Nephron (organoid): ENCODE results near the gene DSTN.
A peak's percentile ranks its signal among the peaks of the same experiment; 100 is the strongest.

Experiments used
- H3K27ac Mint-ChIP-seq, 3 experiments: 2 replicates each; pipeline ENCODE4 v1.8.0; 2020; ENCODE audit warnings: mixed read lengths in 3 of 3, mild to moderate bottlenecking in 2 of 3, moderate library complexity in 1 of 3
- H3K27me3 Mint-ChIP-seq: 2 replicates; pipeline ENCODE4 v1.8.0; 2021; ENCODE audit warnings: low read depth, mild to moderate bottlenecking, moderate library complexity, mixed read lengths
- H3K36me3 Mint-ChIP-seq: 2 replicates; pipeline ENCODE4 v1.8.0; 2020; ENCODE audit warnings: low read depth, mixed read lengths
- H3K4me1 Mint-ChIP-seq: 2 replicates; pipeline ENCODE4 v1.8.0; 2020; ENCODE audit warnings: mixed read lengths
- H3K4me3 Mint-ChIP-seq, 3 experiments: 2 replicates each; pipeline ENCODE4 v1.8.0; 2020; ENCODE audit warnings: mild to moderate bottlenecking in 3 of 3, mixed read lengths in 3 of 3, moderate library complexity in 2 of 3
- H3K9me3 Mint-ChIP-seq: 2 replicates; pipeline ENCODE4 v1.8.0; 2020; ENCODE audit warnings: mixed read lengths
- CTCF ChIP-seq, 3 experiments: fragments of 200-600 bp; sonication (generic); IDR thresholded peaks; one replicate each; pipeline ENCODE4 v1.5.0; 2021; ENCODE audit warnings: antibody characterized with exemption in 3 of 3; ENCODE audit not compliant: unreplicated experiment in 3 of 3

DSTN gene

GRCh38 chr20:17611540-17612286 is 41.8 kb downstream of the DSTN start:
- peak; percentile 32 to 44 (median 40) for TF ChIP-seq CTCF (IDR thresholded peaks at IDR 0.05; ENCODE audit: unreplicated experiment in 3 of 3)
- Mint-ChIP-seq H3K9me3 (no peaks in the 10 kb centered on the region), H3K4me3 (no peak overlapping the region), H3K36me3 (peaks cover 20% of the 10 kb centered on the region), H3K4me1 (peaks cover 14% of the 10 kb centered on the region), H3K27ac (peak overlapping the region in 1 of 3 experiments; percentile 85), H3K27me3 (no peaks in the 10 kb centered on the region)

GRCh38 chr20:17612287-17612991 is 42.6 kb downstream of the DSTN start:
- Mint-ChIP-seq H3K4me1 (peaks cover 14% of the 10 kb centered on the region), H3K36me3 (peaks cover 16% of the 10 kb centered on the region), H3K27me3 (no peaks in the 10 kb centered on the region), H3K4me3 (no peak overlapping the region), H3K9me3 (no peaks in the 10 kb centered on the region), H3K27ac (peak overlapping the region; percentile 20 to 85 (median 79))
- no peak for TF ChIP-seq CTCF (IDR thresholded peaks at IDR 0.05; ENCODE audit: unreplicated experiment in 3 of 3)

DNA sequence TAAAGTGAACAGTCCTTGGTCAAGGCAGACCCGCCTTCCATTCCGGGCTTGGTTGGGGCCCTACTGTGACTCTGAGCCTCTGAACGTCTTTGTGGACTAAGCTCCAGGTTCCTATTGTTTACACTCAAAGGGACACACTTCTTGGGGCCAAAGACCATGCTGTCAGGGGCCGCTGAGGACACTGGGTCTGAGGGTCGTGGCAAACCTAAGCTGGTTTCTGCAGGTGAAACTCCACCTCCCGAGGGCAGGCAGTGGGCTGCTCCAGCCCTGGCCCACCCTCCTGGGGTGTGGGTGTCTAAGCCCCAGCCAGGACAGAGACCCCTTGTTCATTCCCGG is 43.1 kb downstream of the DSTN start:
- H3K27ac Mint-ChIP-seq = peak overlapping the region; percentile 20 to 85 (median 79)
- H3K36me3 Mint-ChIP-seq = peaks cover 12% of the 10 kb centered on the region
- H3K4me3 Mint-ChIP-seq = no peak overlapping the region
- TF ChIP-seq CTCF (IDR thresholded peaks at IDR 0.05; ENCODE audit: unreplicated experiment in 3 of 3) = no peak
- H3K4me1 Mint-ChIP-seq = peaks cover 14% of the 10 kb centered on the region
- no peaks in the 10 kb centered on the region for H3K9me3 Mint-ChIP-seq
- no peaks in the 10 kb centered on the region for H3K27me3 Mint-ChIP-seq

DNA sequence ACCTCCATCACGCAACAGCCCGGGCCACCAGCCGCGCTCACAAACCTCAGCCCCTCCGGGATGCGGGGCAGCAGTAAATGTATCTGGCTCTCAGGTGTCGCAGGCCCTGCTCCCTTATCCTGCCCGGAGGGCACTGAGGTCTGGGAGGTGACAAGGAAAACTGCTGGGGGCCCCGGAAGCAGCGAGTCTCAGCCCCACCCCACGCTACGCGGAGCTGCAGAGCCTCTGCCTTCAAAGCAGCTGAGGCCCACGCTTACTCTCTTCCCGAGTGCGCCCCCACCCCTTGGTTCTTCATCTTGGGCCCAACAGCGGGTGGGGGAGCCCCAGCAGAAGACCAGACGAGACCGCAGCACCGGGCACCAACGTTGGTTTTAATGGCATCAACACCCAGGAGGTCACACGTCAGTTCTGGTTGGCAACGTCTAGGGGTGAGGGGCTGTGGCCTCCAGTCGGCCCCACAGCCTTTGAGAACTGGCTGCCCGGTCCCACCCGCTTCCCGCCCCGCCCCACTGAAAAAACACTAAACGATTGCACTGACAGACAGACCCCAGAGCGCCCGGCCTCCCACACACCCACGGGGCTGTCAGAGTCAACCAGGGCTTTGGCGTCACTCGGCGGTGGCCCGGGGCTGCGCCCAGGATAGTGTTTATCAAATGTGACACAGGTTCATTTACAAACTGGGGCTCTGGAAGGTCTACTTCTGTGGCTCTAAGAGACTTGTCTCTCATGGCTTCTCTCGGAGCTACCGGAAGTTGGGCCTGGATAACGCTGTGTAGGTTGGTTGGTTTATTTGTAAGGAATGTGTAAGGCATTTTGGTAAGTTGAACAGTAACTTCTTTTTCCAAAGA is 43.7 kb downstream of the DSTN start:
- no peak for TF ChIP-seq CTCF (IDR thresholded peaks at IDR 0.05; ENCODE audit: unreplicated experiment in 3 of 3)
- peaks cover 14% of the 10 kb centered on the region for H3K4me1 Mint-ChIP-seq
- no peaks in the 10 kb centered on the region for H3K27me3 Mint-ChIP-seq
- H3K27ac Mint-ChIP-seq = peak overlapping the region; percentile 79 to 94 (median 88)
- H3K36me3 Mint-ChIP-seq = peaks cover 13% of the 10 kb centered on the region
- H3K9me3 Mint-ChIP-seq = no peaks in the 10 kb centered on the region
- peak overlapping the region in 2 of 3 experiments; percentile 5 for H3K4me3 Mint-ChIP-seq

DNA sequence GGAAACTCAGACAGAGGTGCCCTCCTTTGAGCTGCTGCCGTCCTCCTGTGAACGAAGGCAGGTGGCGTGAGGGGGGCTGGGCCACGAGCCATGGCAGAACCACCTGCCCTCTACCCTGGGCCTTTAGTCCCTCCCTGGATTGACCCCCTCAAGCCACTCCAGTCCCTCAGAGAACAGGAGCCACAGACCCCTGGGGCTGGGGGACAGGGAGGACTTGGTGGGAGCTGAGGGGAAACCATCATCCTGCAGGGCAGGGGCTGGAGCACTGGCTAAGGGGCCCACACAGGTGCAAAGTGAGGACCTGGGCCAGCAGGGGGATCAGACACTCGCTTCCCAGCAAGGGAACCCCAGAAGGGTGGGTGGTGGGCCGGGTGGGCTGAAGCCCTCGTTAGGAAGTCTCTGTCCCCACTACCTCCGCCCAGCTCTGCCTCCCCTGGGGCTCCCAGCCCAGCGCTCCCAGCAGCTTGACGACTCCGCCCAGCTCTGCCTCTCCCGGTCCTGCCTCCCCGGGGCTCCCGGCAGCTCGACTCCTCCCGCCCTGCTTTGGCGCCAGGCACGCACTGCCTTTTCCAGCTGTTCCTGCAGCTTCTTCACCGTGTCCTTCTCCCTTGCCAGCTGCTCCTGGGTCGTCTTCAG is 44.4 kb downstream of the DSTN start:
- no peak for TF ChIP-seq CTCF (IDR thresholded peaks at IDR 0.05; ENCODE audit: unreplicated experiment in 3 of 3)
- Mint-ChIP-seq H3K36me3 (peaks cover 13% of the 10 kb centered on the region), H3K27ac (peak overlapping the region; percentile 79 to 94 (median 88)), H3K27me3 (no peaks in the 10 kb centered on the region), H3K4me3 (peak overlapping the region in 2 of 3 experiments; percentile 5), H3K4me1 (peaks cover 12% of the 10 kb centered on the region), H3K9me3 (no peaks in the 10 kb centered on the region)
